ENCODE data around the gene DIAPH3.

GRCh38 chr13:59915252-59915651 is 248.5 kb downstream of the DIAPH3 start:
- TF ChIP-seq CTCF (IDR thresholded peaks at IDR 0.05), result no peak
- TF ChIP-seq POLR2A (IDR thresholded peaks at IDR 0.05), result no peak

Measured in lower leg skin (tissue), 3 donors.